Suprapubic skin (tissue), 3 donors: ENCODE data around the gene ATXN2.

Experiments
- EP300 ChIP-seq: sonication (generic); formaldehyde crosslinking; IDR thresholded peaks from one replicate; pipeline ENCODE4 v1.6.1; 2017; ENCODE audit warnings: antibody characterized with exemption
- TF ChIP-seq, protein P1 (sequence below), 2 donors: fragments of 200-600 bp in 1 of 2; fragments of 450-650 bp in 1 of 2; sonication (generic) in 1 of 2; IDR thresholded peaks; one replicate each; pipeline ENCODE4 v1.5.1; 2016 to 2019; ENCODE audit warnings: antibody characterized with exemption in 2 of 2, mild to moderate bottlenecking in 1 of 2, moderate library complexity in 1 of 2

DNA sequence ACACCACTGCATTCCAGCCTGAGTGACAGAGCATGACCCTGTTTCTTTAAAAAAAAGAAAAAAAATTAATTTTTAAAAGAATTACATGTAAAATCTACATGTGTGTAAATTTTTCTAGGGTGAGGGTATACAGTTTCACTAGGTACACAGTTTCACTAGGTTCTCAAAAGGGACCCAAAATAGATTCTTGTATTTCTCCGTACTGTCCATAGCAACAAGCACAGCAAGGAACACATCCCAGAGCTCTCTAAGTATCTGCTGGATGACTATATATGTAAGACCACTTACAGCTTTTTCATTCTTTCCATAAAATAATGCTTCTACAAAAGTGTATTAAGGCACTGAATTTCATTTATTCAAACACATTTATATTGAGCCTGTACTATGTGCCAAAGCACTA is 55.1 kb downstream of the ATXN2 start:
- TF ChIP-seq, protein P1, sequence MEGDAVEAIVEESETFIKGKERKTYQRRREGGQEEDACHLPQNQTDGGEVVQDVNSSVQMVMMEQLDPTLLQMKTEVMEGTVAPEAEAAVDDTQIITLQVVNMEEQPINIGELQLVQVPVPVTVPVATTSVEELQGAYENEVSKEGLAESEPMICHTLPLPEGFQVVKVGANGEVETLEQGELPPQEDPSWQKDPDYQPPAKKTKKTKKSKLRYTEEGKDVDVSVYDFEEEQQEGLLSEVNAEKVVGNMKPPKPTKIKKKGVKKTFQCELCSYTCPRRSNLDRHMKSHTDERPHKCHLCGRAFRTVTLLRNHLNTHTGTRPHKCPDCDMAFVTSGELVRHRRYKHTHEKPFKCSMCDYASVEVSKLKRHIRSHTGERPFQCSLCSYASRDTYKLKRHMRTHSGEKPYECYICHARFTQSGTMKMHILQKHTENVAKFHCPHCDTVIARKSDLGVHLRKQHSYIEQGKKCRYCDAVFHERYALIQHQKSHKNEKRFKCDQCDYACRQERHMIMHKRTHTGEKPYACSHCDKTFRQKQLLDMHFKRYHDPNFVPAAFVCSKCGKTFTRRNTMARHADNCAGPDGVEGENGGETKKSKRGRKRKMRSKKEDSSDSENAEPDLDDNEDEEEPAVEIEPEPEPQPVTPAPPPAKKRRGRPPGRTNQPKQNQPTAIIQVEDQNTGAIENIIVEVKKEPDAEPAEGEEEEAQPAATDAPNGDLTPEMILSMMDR (IDR thresholded peaks at IDR 0.05) = no peak
- TF ChIP-seq EP300 = no peak
